HG03571 (cell line): ENCODE measurements around the gene PPP6R2.

Source experiments
- ATAC-seq: cut with Tn5 transposase; IDR thresholded peaks from one replicate; pipeline ENCODE4 v1.9.1; 2021; ENCODE audit not compliant: unreplicated experiment

The PPP6R2 gene

GRCh38 chr22:50305393-50305922 lies 37.7 kb upstream of the PPP6R2 start:
- no peak for ATAC-seq

- no peak for ATAC-seq
Observed at GRCh38 chr22:50305923-50306566, 37.1 kb upstream of the PPP6R2 start.

GRCh38 chr22:50306753-50307749 lies 36.1 kb upstream of the PPP6R2 start, which contains the start of gene PLXNB2:
Gene PLXNB2, minus strand, starts transcription at chr22:50307646. Its CDS starts 17,062 bp downstream, at chr22:50290584.
- ATAC-seq, result no peak

GRCh38 chr22:50307890-50308596 lies 35.1 kb upstream of the PPP6R2 start:
- ATAC-seq, result no peak

- no peak for ATAC-seq
Observed at GRCh38 chr22:50308597-50308935, 34.6 kb upstream of the PPP6R2 start.

GRCh38 chr22:50308986-50309600 lies 34.0 kb upstream of the PPP6R2 start:
- no peak for ATAC-seq

- ATAC-seq, result no peak
Observed at GRCh38 chr22:50309601-50309991, 33.5 kb upstream of the PPP6R2 start.

- ATAC-seq, result no peak
Observed at GRCh38 chr22:50310031-50310722, 33.0 kb upstream of the PPP6R2 start.

- no peak for ATAC-seq
Observed at GRCh38 chr22:50310949-50311444, 32.1 kb upstream of the PPP6R2 start.

GRCh38 chr22:50311606-50312351 lies 31.3 kb upstream of the PPP6R2 start:
- ATAC-seq, result no peak

- no peak for ATAC-seq
Observed at GRCh38 chr22:50312371-50312770, 30.8 kb upstream of the PPP6R2 start.

GRCh38 chr22:50313021-50313420 lies 30.1 kb upstream of the PPP6R2 start:
- no peak for ATAC-seq

GRCh38 chr22:50313600-50313999 lies 29.5 kb upstream of the PPP6R2 start:
- no peak for ATAC-seq

GRCh38 chr22:50314081-50314454 lies 29.1 kb upstream of the PPP6R2 start:
- ATAC-seq, result no peak

GRCh38 chr22:50314455-50315288 lies 28.5 kb upstream of the PPP6R2 start:
- ATAC-seq, result peak; percentile 65

GRCh38 chr22:50315289-50316113 lies 27.6 kb upstream of the PPP6R2 start:
- no peak for ATAC-seq
